Measurements from ENCODE around the gene RAD51B. TPM values are rescaled to one million over a fixed set of nuclear protein-coding genes. Genes with fewer than 3 reads are reported as not detected.

The RAD51B gene
- total and polyA plus RNA-seq, 4 donors = 2.5 to 95.0 (median 9.6) TPM

- Histone ChIP-seq H3K27me3 (ENCODE audit: control insufficient read depth in 3 of 3, insufficient read depth in 3 of 3, low read length in 2 of 3) (no peaks in the 10 kb centered on the region), H3K36me3 (ENCODE audit: control insufficient read depth in 4 of 4, insufficient read depth in 4 of 4, low read length in 4 of 4) (no peaks in the 10 kb centered on the region), H3K9ac (ENCODE audit: insufficient read depth in 1 of 2, low read length in 2 of 2) (no peak overlapping the region), H3K4me1 (ENCODE audit: control insufficient read depth in 5 of 5, insufficient read depth in 5 of 5, low read length in 5 of 5) (peaks cover 0 to 11% (median 5%) of the 10 kb centered on the region in 5 donors), H3K4me3 (no peak overlapping the region), H3K9me3 (ENCODE audit: control insufficient read depth in 4 of 4, insufficient read depth in 3 of 4, low read length in 3 of 4) (peaks cover 0 to 6% (median 0%) of the 10 kb centered on the region in 4 donors), H3K27ac (ENCODE audit: low read depth in 1 of 2, low read length in 1 of 2) (no peak overlapping the region)
- peak in 1 of 3 donors; percentile 37 for DNase-seq
- no peak for TF ChIP-seq CTCF (IDR thresholded peaks at IDR 0.05; ENCODE audit: control extremely low read depth, extremely low read depth)
- no peak for ATAC-seq (ENCODE audit: insufficient read depth, low FRiP score)
- 71 to 76% methylated on average over 3 of the region's 3 CpGs for WGBS, 2 donors
Observed at GRCh38 chr14:68723808-68724268, 904.3 kb downstream of the RAD51B start.

GRCh38 chr14:68724914-68725313 is 905.3 kb downstream of the RAD51B start:
- Histone ChIP-seq H3K27me3 (ENCODE audit: control insufficient read depth in 3 of 3, insufficient read depth in 3 of 3, low read length in 2 of 3) (no peaks in the 10 kb centered on the region), H3K4me1 (ENCODE audit: control insufficient read depth in 5 of 5, insufficient read depth in 5 of 5, low read length in 5 of 5) (peaks cover 0 to 12% (median 10%) of the 10 kb centered on the region in 5 donors), H3K27ac (ENCODE audit: low read depth in 1 of 2, low read length in 1 of 2) (no peak overlapping the region), H3K36me3 (ENCODE audit: control insufficient read depth in 4 of 4, insufficient read depth in 4 of 4, low read length in 4 of 4) (no peaks in the 10 kb centered on the region), H3K9ac (ENCODE audit: insufficient read depth in 1 of 2, low read length in 2 of 2) (no peak overlapping the region), H3K4me3 (no peak overlapping the region), H3K9me3 (ENCODE audit: control insufficient read depth in 4 of 4, insufficient read depth in 3 of 4, low read length in 3 of 4) (peaks cover 0 to 6% (median 0%) of the 10 kb centered on the region in 4 donors)
- ATAC-seq (ENCODE audit: insufficient read depth, low FRiP score) (no peak), DNase-seq (no peak)
- no peak for TF ChIP-seq CTCF (IDR thresholded peaks at IDR 0.05; ENCODE audit: control extremely low read depth, extremely low read depth)
- WGBS, 2 donors = 91% methylated on average over 3 of the region's 3 CpGs

GRCh38 chr14:68726093-68726695 is 906.6 kb downstream of the RAD51B start:
- DNase-seq = no peak
- Histone ChIP-seq H3K27me3 (ENCODE audit: control insufficient read depth in 3 of 3, insufficient read depth in 3 of 3, low read length in 2 of 3) (no peaks in the 10 kb centered on the region), H3K9me3 (ENCODE audit: control insufficient read depth in 4 of 4, insufficient read depth in 3 of 4, low read length in 3 of 4) (no peaks in the 10 kb centered on the region), H3K4me1 (ENCODE audit: control insufficient read depth in 5 of 5, insufficient read depth in 5 of 5, low read length in 5 of 5) (peaks cover 0 to 23% (median 14%) of the 10 kb centered on the region in 5 donors), H3K4me3 (no peak overlapping the region), H3K9ac (ENCODE audit: insufficient read depth in 1 of 2, low read length in 2 of 2) (no peak overlapping the region), H3K27ac (ENCODE audit: low read depth in 1 of 2, low read length in 1 of 2) (no peak overlapping the region), H3K36me3 (ENCODE audit: control insufficient read depth in 4 of 4, insufficient read depth in 4 of 4, low read length in 4 of 4) (no peaks in the 10 kb centered on the region)
- ATAC-seq (ENCODE audit: insufficient read depth, low FRiP score) = no peak
- WGBS, 2 donors = 86 to 90% methylated on average over 5 of the region's 5 CpGs
- TF ChIP-seq CTCF (IDR thresholded peaks at IDR 0.05; ENCODE audit: control extremely low read depth, extremely low read depth) = no peak
